NCI-H524 (cell line): ENCODE measurements around the gene CCDC51.
A peak's percentile ranks its signal among the peaks of the same experiment; 100 is the strongest.
"Not testable (repeated sequence)": the region's sequence is repeated elsewhere in the genome, so short reads cannot be mapped to it uniquely, and the experiment has no call there.

Experiments used
- DNase-seq, 2 experiments: peaks; one replicate each; lab custom pipeline; 2025; lab: John Stamatoyannopoulos, UW

Gene CCDC51

GRCh38 chr3:48439820-48440589 lies at the start of gene CCDC51, which contains the start of gene TMA7:
TSS of gene CCDC51 (minus strand) at chr3:48440119. CDS start at chr3:48435128, 4,991 bp downstream.
TSS of gene TMA7 (plus strand) at chr3:48440257. CDS start at chr3:48440297, 40 bp downstream.
- peak; percentile 94 to 96 for DNase-seq

- DNase-seq, result no peak
Observed at GRCh38 chr3:48486952-48487351, 47.0 kb upstream of the CCDC51 start.

DNA sequence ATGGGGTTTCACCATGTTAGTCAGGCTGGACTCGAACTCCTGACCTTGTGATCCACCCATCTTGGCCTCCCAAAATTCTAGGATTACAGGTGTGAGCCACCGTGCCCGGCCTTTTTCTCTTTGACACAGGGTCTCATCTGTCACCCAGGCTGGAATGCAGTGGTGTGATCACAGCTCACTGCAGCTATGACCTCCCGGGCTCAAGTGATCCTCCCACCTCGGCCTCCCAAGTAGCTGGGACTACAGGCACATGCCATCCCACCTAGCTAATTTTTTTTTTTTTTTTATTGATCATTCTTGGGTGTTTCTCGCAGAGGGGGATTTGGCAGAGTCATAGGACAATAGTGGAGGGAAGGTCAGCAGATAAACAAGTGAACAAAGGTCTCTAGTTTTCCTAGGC lies 42.9 kb upstream of the CCDC51 start:
- not testable (repeated sequence) for DNase-seq

DNA sequence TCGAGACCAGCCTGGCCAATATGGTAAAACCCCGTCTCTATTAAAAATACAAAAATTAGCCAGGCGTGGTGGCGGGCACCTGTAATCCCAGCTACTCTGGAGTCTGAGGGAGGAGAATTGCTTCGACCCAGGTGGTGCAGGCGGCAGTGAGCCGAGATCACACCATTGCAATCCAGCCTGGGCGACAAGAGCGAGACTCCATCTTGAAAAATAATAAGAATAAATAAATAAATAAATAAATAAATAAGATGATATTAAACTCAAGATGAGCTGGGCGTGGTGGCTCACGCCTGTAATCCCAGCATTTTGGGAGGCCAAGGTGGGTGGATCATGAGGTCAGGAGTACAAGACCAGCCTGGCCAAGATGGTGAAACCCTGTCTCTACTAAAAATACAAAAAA lies 41.0 kb upstream of the CCDC51 start:
- not testable (repeated sequence) for DNase-seq

DNA sequence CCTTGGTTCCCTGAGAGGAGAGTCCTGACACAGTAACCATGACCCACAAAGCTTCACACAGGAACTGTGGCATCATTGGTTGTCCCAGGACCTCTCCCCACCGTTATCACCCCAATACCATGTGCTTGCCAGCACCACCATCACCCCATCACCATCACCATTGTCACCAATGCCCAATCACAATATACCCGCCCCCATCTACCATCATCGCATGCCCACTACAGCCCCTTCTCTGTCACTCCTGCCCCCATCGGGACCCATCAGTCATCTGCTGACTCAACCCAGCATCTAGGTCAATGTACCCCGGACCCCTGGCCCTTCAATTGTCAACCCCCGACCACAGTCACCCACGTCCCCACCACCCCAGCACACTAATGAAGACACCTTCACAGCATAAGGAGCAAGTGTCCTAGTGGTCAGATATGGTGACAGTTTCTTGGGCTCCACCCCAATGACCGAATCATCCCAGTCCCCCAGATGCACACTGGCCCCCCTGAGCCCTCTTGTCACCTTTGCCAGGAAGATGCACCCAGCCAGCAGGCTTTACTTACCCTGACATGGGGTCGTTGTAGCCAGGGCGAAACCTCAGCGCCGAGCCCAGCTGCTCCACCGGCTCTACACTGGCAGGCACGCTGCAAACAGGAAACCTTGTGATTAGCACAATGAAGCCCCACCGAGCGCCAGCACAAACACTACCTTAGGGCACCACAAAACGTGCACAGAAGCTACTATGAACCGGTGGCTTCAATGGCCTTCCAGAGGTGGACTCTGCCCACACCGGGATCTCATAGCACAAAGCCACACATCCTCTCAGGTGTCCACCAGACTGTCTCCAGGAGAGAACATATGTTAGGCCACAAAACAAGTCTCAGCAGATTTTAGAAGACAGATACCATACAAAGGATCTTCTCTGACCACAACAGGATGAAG lies 39.0 kb upstream of the CCDC51 start:
- no peak for DNase-seq

DNA sequence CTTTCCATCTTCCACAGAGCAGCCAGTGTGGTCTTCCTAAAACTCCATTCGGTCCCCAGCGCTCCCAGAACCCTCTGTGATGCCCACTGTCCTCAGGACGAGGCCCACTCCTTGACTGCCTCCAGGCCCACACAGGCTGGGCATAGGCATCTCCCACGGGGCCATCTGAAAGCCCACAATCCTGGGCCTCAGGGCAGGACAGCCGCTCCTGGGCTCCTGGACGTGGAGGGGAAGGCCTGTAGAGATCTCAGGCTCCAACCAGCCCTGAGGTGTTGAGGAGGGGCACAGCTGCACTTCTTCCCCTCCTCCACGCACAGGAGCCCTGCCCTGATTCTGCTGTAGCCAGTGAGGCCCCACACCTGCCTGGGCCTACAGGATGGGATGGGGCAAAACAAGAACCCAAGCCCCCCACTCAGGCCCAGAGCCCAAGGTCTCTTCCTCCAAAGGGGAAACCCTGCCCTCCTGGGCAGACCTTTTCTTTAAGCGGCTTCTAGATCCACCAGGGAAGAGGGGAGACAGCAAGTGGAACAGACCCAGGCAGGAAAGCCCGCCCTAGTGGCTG lies 38.1 kb upstream of the CCDC51 start:
- DNase-seq, result no peak

DNA sequence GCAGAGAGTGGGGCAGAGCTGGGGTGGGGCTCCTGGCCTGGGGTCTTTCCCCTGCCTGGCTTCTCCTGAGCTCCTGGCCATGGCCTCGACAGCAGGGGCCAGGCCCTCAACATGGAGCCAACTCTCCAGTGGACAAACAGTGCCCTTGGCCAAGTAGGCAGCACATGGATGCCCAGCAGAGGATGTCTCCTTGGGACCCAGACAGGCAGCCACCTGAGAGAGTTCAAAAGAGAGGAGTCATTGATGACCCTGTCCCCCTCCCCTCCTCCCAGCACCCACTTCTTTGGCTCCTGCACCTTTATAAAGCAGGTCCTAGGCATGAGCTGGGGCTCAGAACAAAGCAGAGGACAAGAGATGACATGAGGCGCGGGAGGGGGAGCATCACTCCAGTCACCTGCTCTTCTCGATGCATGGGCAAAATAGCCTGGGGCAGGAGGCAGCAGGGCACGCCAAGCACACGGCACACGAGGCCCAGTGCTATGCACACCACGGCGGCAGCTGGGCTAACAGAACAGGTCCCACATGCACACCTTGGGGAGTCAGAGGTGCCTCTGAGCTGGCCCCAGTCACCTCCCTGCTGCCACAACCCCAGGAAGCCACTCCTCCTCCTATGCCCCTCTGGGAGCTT lies 36.6 kb upstream of the CCDC51 start:
- no peak for DNase-seq

DNA sequence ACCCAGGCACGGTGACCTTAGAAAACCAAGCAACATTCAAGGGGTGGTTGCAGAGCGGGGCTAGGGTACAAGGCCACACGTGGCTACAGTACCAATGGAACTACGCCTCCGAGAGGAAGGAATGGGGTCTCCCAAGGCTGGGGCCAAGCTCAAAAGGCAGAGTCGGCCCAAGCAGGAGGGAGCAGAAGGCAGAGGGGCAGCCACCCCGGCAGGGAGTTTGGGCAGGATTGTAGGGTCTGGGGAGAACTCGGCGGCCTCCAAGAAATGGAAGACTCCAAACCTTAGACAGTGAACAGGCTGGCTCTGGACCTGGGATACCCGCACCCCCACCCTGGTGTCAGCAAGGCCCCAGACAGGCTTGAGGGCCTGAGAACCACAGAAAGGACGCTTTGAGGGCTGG lies 35.3 kb upstream of the CCDC51 start:
- DNase-seq, result no peak

DNA sequence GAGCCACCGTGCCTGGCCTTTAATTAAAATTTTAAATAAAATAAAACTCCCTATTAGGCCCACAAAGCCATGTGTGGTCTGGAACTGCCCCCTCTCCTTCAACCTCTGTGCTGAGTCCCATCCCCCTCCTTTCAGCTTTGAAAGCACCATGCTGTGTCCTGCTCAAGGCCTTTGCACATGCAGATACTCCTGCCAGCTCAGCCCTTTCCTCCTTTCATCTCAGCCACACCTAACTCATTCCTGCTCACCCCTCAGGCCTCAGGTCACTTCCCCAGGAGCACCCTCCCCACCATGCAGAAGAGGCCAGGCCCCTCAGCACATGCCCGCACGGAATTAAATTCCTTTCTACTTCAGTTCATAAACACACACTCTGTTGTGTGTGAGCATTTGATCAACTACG lies 34.7 kb upstream of the CCDC51 start:
- DNase-seq, result no peak

DNA sequence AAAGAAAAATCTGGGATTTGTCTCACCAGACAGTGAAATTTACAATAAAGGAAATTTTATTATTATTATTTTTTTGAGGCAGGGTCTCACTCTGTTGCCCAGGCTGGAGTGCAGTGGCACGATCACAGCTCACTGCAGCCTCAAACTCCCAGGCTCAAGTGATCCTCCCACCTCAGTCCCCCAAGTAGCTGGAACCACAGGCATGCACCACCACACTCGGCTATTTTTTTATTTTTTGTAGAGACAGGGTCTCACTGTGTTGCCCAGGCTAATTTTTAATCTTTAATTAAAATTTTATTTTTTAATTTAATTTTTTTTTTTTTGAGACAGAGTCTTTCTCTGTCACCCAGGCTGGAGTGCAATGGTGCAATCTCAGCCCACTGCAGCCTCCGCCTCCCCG lies 34.1 kb upstream of the CCDC51 start:
- not testable (repeated sequence) for DNase-seq

- DNase-seq, result no peak
Observed at GRCh38 chr3:48473617-48473952, 33.7 kb upstream of the CCDC51 start.

GRCh38 chr3:48472923-48473616 lies 33.2 kb upstream of the CCDC51 start:
- DNase-seq, result peak; percentile 83 to 88

DNA sequence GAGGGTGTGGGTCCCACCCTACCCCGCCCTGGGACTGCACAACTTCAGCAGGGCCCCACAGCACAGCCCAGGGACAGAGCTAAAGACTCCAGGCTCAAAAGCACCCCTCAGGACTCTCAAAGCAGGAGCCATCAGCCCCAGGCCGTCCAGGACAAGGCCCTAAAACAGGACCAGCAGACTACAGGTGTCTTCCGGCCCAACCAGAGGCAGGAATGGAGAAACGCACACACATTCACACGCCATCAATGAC lies 32.7 kb upstream of the CCDC51 start:
- DNase-seq, result peak in 1 of 2 experiments; percentile 66

DNA sequence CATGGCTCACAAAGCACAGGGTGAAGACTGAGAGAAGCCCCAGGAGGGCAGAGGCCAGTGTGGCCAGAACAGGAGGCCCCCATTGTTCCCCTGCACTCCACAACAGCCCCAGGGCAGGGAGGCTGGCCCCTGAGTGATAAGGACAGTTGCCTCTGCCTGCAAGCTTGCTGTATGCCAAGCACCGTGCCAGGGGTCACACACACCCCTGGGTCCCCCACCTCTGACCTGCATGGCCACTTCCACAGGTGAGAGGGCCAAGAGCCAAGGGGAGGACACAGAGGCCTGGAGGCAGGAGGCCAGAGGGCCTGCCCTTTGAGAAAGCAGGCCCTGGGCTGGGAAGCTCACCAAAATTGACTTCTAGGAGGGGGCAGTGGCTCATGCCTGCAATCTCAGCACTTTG lies 30.4 kb upstream of the CCDC51 start:
- DNase-seq, result no peak

DNA sequence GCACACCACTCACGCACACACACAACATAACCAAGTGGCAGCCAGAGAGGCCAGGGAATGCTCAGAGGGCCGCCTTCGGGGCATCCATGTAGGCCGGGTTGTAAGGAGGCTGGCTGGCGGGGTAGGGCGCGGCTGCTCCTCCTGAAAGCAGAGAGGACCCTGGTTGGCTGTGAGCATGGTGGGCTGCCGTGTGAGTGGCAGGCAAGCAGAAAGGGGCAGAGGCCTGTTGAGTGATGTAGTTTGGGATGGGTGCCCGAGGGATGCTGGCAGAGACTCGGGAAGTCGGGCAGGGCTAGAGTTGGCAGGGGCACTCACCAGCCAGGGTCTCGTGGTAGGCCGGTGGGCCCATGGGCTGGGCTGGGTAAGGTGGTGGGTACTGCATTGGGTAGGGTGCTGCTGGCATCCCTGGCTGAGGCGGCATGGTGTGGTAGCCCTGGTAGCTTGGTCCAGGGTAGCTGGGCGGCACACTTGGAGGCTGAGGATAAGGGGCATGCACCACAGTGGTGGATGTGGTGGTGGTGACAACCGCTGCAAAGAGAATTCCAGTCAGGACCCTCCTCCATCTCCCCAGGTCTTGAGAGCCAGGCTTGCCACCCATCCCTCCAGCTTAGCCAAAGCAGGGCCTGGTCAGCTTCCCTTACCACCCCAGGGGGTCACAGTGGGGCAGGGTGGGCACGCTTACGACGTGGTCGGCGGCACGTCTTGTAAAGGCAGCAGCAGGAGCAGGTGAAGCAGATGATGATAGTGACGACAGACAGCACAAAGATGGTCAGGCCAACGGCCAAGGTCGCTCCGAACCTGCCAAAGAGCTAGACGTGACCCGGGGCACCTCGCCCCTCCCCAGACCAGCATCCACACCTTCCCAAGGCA lies 29.4 kb upstream of the CCDC51 start:
- no peak for DNase-seq

DNA sequence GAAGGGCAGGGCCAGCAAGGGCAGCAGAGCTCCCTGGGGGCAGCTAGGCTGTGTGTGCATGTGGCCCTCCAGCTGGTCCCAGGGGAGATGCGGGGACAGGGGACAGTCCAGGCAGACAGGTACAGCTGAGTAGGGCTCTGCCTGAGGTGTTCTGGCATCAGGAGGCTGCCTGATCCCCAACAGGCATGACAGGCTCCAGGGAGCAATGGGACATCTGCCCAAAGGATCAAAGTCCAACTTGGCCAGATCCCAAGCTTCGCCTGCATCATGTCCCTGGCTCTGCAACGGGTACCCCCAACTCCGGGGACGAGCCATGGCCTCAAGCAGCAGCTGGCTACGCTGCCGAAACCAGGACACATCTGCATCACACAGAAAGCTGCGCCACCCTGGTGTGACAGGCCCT lies 28.4 kb upstream of the CCDC51 start:
- DNase-seq, result no peak

DNA sequence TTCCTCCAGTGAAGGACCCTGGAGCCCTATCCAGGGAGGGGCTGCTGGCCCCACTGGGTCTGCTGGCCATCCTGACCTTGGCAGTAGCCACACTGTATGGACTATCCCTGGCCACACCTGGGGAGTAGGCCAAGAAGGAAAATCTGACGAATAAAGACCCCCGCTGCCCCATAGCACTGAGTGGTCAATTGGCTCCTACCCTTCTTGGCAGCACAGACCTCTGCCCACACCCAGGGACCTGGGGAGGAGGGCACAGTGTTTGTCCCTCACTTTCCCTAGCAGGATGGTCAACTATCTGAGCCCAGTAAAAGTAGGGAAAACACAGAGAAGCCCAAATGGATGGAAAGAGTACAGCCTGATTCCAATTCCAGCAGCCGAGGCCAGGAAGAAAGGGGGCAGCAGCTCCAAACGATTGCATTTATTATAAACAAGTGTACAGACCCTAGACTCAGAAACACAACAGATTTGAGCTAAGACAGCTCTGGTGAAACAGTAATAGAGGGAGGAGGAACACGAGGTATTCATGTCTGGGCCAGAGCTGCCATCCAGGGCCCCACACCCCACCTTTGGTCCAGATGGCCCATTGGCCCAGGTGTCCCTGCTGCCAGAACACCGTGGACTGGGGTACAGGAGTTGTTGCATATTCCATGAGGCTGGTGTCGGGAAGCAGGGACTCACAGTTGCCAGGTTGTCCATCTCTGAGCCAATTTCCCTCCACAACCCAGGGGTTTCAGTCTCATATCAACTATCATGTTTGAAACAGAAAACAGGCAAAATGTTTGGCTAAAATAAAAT lies 27.8 kb upstream of the CCDC51 start:
- no peak for DNase-seq

- DNase-seq, result no peak
Observed at GRCh38 chr3:48467110-48467454, 27.2 kb upstream of the CCDC51 start.

DNA sequence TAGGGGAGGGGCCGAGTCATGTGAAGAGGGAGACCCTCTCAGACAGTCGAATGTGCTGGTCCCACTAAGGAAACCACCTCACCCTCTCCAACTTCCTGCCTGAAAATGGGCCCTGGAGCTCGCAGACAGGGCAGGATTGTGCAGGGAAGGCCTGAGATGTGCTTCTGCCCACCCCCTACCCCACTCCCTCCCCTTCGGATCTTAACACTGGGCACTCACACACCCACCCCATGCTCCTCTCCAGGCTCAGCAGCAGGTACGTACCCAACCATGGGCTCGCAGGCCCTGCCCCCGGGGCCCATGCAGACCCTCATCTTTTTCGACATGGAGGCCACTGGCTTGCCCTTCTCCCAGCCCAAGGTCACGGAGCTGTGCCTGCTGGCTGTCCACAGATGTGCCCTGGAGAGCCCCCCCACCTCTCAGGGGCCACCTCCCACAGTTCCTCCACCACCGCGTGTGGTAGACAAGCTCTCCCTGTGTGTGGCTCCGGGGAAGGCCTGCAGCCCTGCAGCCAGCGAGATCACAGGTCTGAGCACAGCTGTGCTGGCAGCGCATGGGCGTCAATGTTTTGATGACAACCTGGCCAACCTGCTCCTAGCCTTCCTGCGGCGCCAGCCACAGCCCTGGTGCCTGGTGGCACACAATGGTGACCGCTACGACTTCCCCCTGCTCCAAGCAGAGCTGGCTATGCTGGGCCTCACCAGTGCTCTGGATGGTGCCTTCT lies 26.6 kb upstream of the CCDC51 start:
- DNase-seq, result no peak
